Measurements from ENCODE around the gene SCN4A. TPM values are rescaled to one million over a fixed set of nuclear protein-coding genes. Genes with fewer than 3 reads are reported as not detected.

Gene SCN4A
- total RNA-seq, 1 experiment from 2014 or later = 0.03 TPM

GRCh38 chr17:63962298-63962744 is 10.4 kb downstream of the SCN4A start:
- no peak for ATAC-seq
- ChIA-PET POLR2A (no interaction called here), CTCF (interaction anchor here (1.4 kb wide), 1 partner anchor 13 kb away, joined by 12 read pairs; no protein-coding TSS in a partner anchor)
- intact Hi-C loops (cut with micrococcal nuclease; ENCODE audit: unreplicated experiment) (no loop called here), in situ Hi-C loops (cut with HindIII; ENCODE audit: low pct_unique_long_range_greater_than_20kb, low sequenced_read_pairs) (no loop called here)
- Histone ChIP-seq H3K4me3 (ENCODE audit: low read depth in 2 of 2, low read length in 2 of 2) (no peak overlapping the region), H3K27me3 (ENCODE audit: control insufficient read depth, insufficient read depth, low read length) (no peaks in the 10 kb centered on the region), H3K9me3 (ENCODE audit: control insufficient read depth, insufficient read depth, low read depth, low read length) (no peaks in the 10 kb centered on the region), H3K36me3 (ENCODE audit: control insufficient read depth, insufficient read depth, low read length) (no peaks in the 10 kb centered on the region), H3K4me1 (ENCODE audit: control insufficient read depth, insufficient read depth, low read length) (no peaks in the 10 kb centered on the region), H3K27ac (ENCODE audit: low read length) (no peak overlapping the region)
- DNase-seq (ENCODE audit: low read depth, low spot score) = no peak
- no TSS peak for BruUV-seq (replicated peaks)
- TF ChIP-seq REST (IDR thresholded peaks at IDR 0.05; ENCODE audit: insufficient read depth in 1 of 2, low read depth in 2 of 2, low read length in 1 of 2) (no peak), POLR2AphosphoS5 (IDR thresholded peaks at IDR 0.05; ENCODE audit: low read depth, low read length) (no peak)

- no TSS peak for BruUV-seq (replicated peaks)
- no peak overlapping the region for H3K27ac ChIP-seq (ENCODE audit: low read length)
- in situ Hi-C loops (cut with HindIII; ENCODE audit: low pct_unique_long_range_greater_than_20kb, low sequenced_read_pairs) = no loop called here
- ChIA-PET CTCF (interaction anchor here (1.4 kb wide), 1 partner anchor 13 kb away, joined by 12 read pairs; no protein-coding TSS in a partner anchor), POLR2A (interaction anchor here (0.6 kb wide), 1 partner anchor 59 kb away, joined by 3 read pairs; no protein-coding TSS in a partner anchor)
- H3K4me3 ChIP-seq (ENCODE audit: low read depth in 2 of 2, low read length in 2 of 2) = no peak overlapping the region
- no peaks in the 10 kb centered on the region for H3K27me3 ChIP-seq (ENCODE audit: control insufficient read depth, insufficient read depth, low read length)
- no peaks in the 10 kb centered on the region for H3K4me1 ChIP-seq (ENCODE audit: control insufficient read depth, insufficient read depth, low read length)
- intact Hi-C loops (cut with micrococcal nuclease; ENCODE audit: unreplicated experiment) = no loop called here
- no peaks in the 10 kb centered on the region for H3K9me3 ChIP-seq (ENCODE audit: control insufficient read depth, insufficient read depth, low read depth, low read length)
- H3K36me3 ChIP-seq (ENCODE audit: control insufficient read depth, insufficient read depth, low read length) = no peaks in the 10 kb centered on the region
- DNase-seq (ENCODE audit: low read depth, low spot score) (no peak), ATAC-seq (peak; percentile 64)
- TF ChIP-seq REST (IDR thresholded peaks at IDR 0.05; ENCODE audit: insufficient read depth in 1 of 2, low read depth in 2 of 2, low read length in 1 of 2) (no peak), POLR2AphosphoS5 (IDR thresholded peaks at IDR 0.05; ENCODE audit: low read depth, low read length) (no peak), SIN3A (IDR thresholded peaks at IDR 0.05; ENCODE audit: borderline replicate concordance, insufficient read depth, low read depth, low read length) (no peak), CTCF (IDR thresholded peaks at IDR 0.05) (no peak), TCF7L2 (IDR thresholded peaks at IDR 0.05; ENCODE audit: low read depth, low read length) (no peak)
Measured at GRCh38 chr17:63961355-63962212, 11.1 kb downstream of the SCN4A start.
